RCC 7860 (cell line): ENCODE measurements around the gene TSEN54.
A peak's percentile ranks its signal among the peaks of the same experiment; 100 is the strongest.
"Not testable (repeated sequence)": the region's sequence is repeated elsewhere in the genome, so short reads cannot be mapped to it uniquely, and the experiment has no call there.

ENCODE experiments used
- DNase-seq: peaks from one replicate; pipeline ENCODE4 v3.0.0-alpha.2; 2015; ENCODE audit warnings: low spot score
- FAIRE-seq: peaks from 2 replicates; lab custom pipeline; 2012; peaks lifted over from hg19 to GRCh38; lab: Jason Lieb, UNC

Gene TSEN54

GRCh38 chr17:75517297-75517865 lies 1.1 kb downstream of the TSEN54 start:
- no peak for DNase-seq
- FAIRE-seq: no peak

- FAIRE-seq (no peak), DNase-seq (no peak)
Measured at GRCh38 chr17:75518201-75518600, 1.9 kb downstream of the TSEN54 start.

GRCh38 chr17:75518983-75519537 lies 2.7 kb downstream of the TSEN54 start:
- no peak for DNase-seq
- FAIRE-seq: no peak

DNA sequence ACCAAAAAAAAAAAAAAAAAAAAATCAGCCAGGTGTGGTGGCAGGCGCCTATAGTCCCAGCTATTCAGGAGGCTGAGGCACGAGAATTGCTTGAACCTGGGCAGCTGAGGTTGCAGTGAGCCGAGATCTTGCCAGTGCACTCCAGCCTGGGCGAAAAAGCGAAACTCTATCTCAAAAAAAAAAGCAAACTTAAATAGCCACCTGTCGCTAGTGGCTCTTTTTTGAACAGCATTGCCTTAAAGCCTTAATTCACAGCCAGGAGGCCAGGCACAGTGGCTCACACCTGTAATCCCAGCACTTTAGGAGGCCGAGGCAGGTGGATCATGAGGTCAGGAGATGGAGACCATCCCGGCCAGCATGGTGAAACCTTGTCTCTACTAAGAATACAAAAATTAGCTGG lies 4.1 kb downstream of the TSEN54 start:
- FAIRE-seq, DNase-seq: not testable (repeated sequence)

DNA sequence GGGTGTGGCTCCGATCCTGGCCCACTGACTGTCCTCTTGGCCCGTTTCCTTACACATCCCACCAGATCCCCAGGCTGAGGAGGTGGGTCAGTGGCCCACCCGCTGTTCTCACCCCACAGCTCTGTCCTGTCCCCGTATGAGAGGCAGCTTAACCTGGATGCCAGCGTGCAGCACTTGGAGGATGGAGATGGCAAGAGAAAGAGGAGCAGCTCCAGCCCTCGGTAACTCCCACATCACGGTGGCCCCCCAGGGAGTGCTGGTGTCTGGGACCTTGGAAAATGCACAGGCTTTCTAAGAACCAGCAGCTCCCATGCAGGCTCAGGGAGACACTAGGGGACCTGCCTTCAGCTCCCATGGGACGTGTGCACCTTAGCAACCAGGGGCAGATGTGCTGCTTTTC lies 5.0 kb downstream of the TSEN54 start:
- DNase-seq: no peak
- no peak for FAIRE-seq

- DNase-seq: no peak
- no peak for FAIRE-seq
Measured at GRCh38 chr17:75521951-75522727, 5.8 kb downstream of the TSEN54 start.

DNA sequence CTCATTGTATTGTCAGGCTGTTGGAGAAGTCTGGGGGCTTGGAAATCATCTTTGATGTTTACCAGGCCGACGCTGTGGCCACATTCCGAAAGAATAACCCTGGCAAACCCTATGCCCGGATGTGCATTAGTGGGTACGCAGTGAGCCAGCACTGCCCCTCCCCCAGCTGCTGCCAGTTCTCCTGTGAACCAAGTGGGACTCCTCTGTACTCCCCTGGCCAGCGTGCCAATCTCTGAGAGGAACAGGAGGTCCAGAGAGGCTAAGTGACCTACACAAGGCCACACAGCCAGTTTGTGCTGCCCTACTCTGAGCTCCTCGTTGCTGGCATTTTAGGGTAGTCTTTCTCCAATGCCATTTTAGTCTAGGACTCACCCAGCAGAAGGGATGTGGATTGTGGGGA lies 7.3 kb downstream of the TSEN54 start:
- DNase-seq (no peak), FAIRE-seq (no peak)

DNA sequence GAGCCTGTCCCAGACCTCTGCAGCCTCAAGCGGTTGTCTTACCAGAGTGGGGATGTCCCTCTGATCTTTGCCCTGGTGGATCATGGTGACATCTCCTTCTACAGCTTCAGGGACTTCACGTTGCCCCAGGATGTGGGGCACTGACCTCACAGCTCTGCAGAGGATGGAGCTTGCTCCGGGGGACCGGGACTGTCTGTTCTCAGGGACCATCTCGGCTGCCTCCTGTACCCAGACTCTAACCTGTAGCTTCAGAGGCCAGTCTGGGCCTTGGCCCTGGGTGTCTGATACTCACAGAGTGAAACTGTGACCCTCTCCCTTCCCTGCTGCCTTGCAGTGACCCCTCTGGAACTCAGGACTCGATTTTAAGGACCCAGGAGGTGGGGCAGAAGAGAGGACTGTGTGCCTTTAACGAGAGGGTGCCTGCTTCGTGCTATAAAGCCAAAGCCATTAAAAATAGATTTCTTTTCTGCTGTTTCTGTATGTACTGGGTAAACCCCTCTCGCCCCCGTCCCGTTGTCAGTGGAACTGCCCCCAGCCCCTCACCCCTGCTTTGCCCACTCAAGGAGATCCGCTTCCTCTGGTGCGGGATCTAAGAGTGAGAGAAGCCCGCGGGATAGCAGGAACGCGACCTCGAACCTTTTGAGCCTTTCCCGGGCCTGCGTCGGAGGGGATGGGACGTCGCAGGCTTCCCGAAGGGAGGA lies 8.1 kb downstream of the TSEN54 start:
- no peak for DNase-seq
- FAIRE-seq: no peak

- DNase-seq (peak; percentile 59), FAIRE-seq (no peak)
Measured at GRCh38 chr17:75524970-75525805, 8.9 kb downstream of the TSEN54 start, which contains the start of gene LLGL2. LLGL2 (plus strand) TSS chr17:75525697; CDS start chr17:75543427, 17,730 bp downstream.

GRCh38 chr17:75525806-75526554 lies 9.7 kb downstream of the TSEN54 start:
- FAIRE-seq: no peak

DNA sequence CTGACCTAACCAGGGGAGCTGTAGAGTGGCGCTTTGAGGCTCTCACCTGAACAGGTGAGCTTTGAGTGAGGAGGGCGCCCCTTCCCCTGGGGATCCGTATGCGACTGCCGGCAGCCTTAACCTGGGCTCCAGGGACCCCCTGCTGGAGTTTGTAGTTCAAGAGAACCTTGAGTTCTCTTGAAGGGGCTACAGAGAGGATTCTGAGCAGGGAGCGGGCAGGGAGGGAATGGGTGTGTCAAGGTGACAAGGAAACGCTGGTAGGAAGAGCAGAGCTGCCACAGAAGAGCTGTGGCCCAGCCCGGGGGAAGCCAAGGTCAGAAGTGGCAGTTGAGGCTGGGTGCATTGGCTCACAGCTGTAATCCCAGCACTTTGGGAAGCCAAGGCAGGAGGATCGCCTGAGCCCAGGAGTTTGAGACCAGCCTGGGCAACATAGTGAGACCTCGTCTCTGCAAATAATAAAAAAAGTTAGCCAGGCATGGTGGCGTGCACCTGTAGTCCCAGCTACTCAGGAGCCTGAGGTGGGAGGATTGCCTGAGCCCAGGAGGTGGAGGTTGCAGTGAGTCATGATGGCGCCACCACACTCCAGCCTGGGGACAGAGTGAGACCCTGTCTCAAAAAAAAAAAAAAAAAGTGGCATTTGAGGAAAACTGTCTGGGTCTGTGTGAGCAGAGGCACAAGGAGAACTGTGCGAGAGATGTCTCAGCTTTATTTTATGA lies 10.4 kb downstream of the TSEN54 start:
- FAIRE-seq (no peak), DNase-seq (no peak)

More at GRCh38 chr17:75525806-75526554, 9.7 kb downstream of the TSEN54 start:
- DNase-seq: no peak

DNA sequence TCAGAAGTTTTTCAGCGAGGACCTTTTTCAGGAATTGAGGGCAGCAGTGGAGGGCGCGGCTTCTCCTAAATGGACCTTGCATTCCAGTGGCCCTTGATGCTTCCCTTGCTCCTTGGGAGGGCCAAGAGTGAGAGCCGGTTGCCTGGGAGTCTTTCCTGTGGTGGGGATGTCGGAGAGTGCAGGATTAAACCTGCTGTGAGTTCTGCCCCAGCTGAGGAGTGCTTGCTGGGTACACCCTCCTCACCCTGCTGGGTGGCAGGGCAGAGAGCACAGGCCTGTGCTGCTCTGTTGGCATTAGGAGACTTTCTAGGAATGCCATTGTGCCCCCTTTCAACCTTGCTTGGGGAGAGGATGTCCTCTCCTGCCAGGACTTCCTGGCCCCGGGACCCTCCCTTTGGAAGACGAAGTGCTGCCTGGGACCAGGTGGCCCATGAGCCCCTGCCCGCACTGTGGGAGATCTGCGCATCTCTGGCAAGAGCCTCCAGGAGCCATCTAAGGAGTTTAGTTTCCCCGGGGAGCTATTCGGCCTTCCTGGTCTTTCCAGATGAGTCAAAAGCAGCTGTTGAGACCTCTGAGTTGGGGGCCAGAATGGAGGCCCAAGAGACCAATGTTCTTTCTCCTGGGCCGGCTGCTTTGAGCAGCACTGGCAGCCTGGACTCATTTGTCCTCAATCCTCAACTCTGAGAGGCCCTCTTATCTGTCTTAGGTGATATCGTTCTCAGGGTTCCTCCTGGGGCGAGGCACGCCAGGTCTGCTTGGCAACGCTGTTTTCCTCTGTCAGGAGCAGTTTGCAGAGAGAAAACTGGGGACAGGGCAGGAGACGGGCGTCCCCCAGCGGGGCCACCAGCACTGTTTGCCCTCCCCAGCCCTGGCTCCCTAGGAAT lies 14.8 kb downstream of the TSEN54 start:
- no peak for DNase-seq
- FAIRE-seq: no peak

DNA sequence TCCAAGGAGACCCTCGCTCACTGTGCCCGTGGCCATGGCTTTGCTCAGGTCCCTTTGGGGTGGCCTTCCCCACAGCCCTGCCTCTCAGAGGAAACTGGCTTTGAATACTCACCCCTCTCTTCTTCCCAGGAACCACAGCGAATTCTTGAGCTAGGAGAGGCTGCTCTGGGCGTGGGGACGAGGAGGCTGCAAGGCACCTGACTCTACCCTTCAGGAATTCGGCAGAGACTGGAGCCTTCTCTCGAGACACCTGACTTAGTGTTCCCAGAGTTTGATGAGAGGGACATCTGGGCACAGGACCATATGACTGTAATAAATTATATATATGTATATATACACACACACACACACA lies 15.4 kb downstream of the TSEN54 start:
- no peak for FAIRE-seq
- no peak for DNase-seq

DNA sequence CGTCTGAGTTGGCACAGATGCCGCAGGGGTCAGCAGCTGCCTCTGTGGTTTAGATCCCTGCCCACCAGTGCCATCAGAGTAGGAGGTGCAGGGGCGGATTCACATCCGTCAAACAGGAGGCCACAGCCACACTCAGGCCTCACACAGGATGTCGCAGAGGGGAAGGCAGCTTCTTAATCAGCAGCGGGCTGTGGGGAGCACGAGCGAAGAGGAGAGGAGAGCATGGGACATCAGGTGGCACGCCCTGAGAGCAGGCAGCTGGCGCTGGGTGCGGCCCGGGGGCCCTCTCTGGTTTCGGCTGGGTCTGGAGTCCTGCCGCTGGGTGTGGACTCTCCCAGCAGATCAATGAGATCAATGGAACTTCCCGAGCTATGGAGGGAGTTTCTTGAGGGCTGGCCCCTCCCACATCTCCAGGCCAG lies 18.8 kb downstream of the TSEN54 start:
- FAIRE-seq: no peak
- no peak for DNase-seq

GRCh38 chr17:75535871-75536270 lies 19.5 kb downstream of the TSEN54 start:
- DNase-seq: no peak
- FAIRE-seq: no peak

GRCh38 chr17:75536366-75536765 lies 20.0 kb downstream of the TSEN54 start:
- no peak for DNase-seq
- no peak for FAIRE-seq

GRCh38 chr17:75539967-75540729 lies 23.8 kb downstream of the TSEN54 start:
- FAIRE-seq (no peak), DNase-seq (no peak)
